ENCODE data around the gene FBXO21. TPM values are rescaled to one million over a fixed set of nuclear protein-coding genes. Genes with fewer than 3 reads are reported as not detected.

Gene FBXO21
- total and polyA plus RNA-seq, 2 experiments from 2014 or later: 53.7 to 203 TPM

GRCh38 chr12:117142094-117142493 is 48.2 kb downstream of the FBXO21 start:
- H3K27ac ChIP-seq: no peak overlapping the region

GRCh38 chr12:117141097-117141898 is 49.0 kb downstream of the FBXO21 start:
- H3K27ac ChIP-seq: no peak overlapping the region
- no peak for DNase-seq (ENCODE audit: low read depth in 1 of 2, low spot score in 1 of 2)
- no peaks in the 10 kb centered on the region for H3K27me3 ChIP-seq
- H3K4me3 ChIP-seq: no peak overlapping the region
- no peak for TF ChIP-seq CTCF (IDR thresholded peaks at IDR 0.05; ENCODE audit: low read depth, low read length)
- H3K4me1 ChIP-seq (ENCODE audit: low read depth): no peaks in the 10 kb centered on the region
- H3K9me3 ChIP-seq (ENCODE audit: low read depth): no peaks in the 10 kb centered on the region
- H3K36me3 ChIP-seq: peaks cover 9% of the 10 kb centered on the region

More at GRCh38 chr12:117142094-117142493, 48.2 kb downstream of the FBXO21 start:
- H3K9me3 ChIP-seq (ENCODE audit: low read depth): no peaks in the 10 kb centered on the region
- no peak overlapping the region for H3K4me3 ChIP-seq
- no peaks in the 10 kb centered on the region for H3K27me3 ChIP-seq
- no peak for TF ChIP-seq CTCF (IDR thresholded peaks at IDR 0.05; ENCODE audit: low read depth, low read length)
- H3K4me1 ChIP-seq (ENCODE audit: low read depth): no peaks in the 10 kb centered on the region
- peaks cover 9% of the 10 kb centered on the region for H3K36me3 ChIP-seq
- no peak for DNase-seq (ENCODE audit: low read depth in 1 of 2, low spot score in 1 of 2)

GRCh38 chr12:117140397-117141096 is 49.7 kb downstream of the FBXO21 start:
- Histone ChIP-seq H3K4me3 (no peak overlapping the region), H3K9me3 (ENCODE audit: low read depth) (no peaks in the 10 kb centered on the region), H3K27ac (no peak overlapping the region), H3K27me3 (no peaks in the 10 kb centered on the region), H3K36me3 (peaks cover 8% of the 10 kb centered on the region), H3K4me1 (ENCODE audit: low read depth) (no peaks in the 10 kb centered on the region)
- no peak for TF ChIP-seq CTCF (IDR thresholded peaks at IDR 0.05; ENCODE audit: low read depth, low read length)
- no peak for DNase-seq (ENCODE audit: low read depth in 1 of 2, low spot score in 1 of 2)

DNA sequence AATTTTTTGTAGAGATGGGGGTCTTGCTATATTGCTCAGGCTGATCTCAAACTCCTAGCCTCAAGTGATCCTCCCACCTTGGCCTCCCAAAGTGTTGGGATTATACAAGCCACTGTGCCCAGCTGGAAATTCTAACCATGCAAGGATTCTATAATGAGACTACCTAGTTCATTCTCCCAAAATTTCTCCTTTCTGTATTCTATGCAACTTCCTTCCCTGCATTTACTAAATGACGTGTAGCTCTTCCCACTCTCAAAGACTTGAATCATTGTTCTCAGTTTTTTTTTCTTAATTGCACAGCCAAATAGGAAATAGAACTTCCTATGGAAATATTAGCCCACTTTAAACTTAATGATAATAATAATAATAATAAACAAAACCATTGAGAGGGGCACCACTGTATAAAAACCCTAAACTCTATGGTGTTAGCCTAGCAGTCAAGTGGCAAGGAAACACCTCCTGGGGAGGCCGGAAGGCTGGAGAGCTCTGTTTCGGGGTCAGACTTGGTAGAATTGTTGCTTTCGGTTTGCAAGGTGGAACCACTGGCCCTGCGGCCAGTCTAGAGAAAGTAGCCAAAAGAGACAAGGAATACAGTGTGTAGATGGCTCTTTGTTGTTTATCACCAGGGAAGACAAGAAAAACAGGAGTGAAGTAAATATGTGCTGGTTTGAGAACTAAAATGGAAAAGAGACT is 51.1 kb downstream of the FBXO21 start:
- H3K4me3 ChIP-seq: no peak overlapping the region
- H3K27me3 ChIP-seq: no peaks in the 10 kb centered on the region
- no peaks in the 10 kb centered on the region for H3K4me1 ChIP-seq (ENCODE audit: low read depth)
- TF ChIP-seq CTCF (IDR thresholded peaks at IDR 0.05; ENCODE audit: low read depth, low read length): no peak
- peaks cover 5% of the 10 kb centered on the region for H3K36me3 ChIP-seq
- H3K9me3 ChIP-seq (ENCODE audit: low read depth): no peaks in the 10 kb centered on the region
- DNase-seq (ENCODE audit: low read depth in 1 of 2, low spot score in 1 of 2): no peak
- no peak overlapping the region for H3K27ac ChIP-seq

GRCh38 chr12:117134721-117135120 is 55.5 kb downstream of the FBXO21 start:
- Histone ChIP-seq H3K27ac (no peak overlapping the region), H3K36me3 (no peaks in the 10 kb centered on the region), H3K9me3 (ENCODE audit: low read depth) (no peaks in the 10 kb centered on the region), H3K27me3 (no peaks in the 10 kb centered on the region), H3K4me1 (ENCODE audit: low read depth) (no peaks in the 10 kb centered on the region), H3K4me3 (no peak overlapping the region)
- no peak for TF ChIP-seq CTCF (IDR thresholded peaks at IDR 0.05; ENCODE audit: low read depth, low read length)
- DNase-seq (ENCODE audit: low read depth in 1 of 2, low spot score in 1 of 2): no peak
